22Rv1 (cell line): ENCODE measurements around the gene ZNF549.

Experiments
- ZFX ChIP-seq: fragments of 450-650 bp; IDR thresholded peaks from 2 replicates; pipeline ENCODE4 v1.6.1; 2017; ENCODE audit warnings: antibody characterized with exemption, borderline replicate concordance
- TF ChIP-seq, protein P1 (sequence below): fragments of 450-650 bp; IDR thresholded peaks from 2 replicates; pipeline ENCODE4 v1.5.1; 2017; ENCODE audit warnings: mild to moderate bottlenecking

DNA sequence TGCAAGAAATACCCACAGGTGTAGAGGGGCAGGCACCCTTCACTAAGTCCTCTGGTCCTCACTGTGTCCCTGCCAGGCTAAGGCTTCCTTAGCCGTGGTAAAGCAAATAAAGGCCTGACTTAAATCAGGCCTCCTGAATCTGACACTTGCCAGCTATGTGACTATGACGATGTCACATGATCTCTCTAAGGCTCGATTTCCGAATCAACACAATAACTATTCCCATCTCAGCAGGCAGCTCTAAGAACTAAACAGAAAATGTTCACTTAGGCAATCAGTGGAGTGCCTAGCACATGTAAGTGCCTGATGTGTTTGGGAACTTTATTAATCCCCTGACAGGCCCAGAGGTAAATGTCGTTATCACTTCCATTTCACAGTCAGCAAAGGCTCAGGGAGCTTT, 30.5 kb downstream of the ZNF549 start:
- TF ChIP-seq, protein P1, sequence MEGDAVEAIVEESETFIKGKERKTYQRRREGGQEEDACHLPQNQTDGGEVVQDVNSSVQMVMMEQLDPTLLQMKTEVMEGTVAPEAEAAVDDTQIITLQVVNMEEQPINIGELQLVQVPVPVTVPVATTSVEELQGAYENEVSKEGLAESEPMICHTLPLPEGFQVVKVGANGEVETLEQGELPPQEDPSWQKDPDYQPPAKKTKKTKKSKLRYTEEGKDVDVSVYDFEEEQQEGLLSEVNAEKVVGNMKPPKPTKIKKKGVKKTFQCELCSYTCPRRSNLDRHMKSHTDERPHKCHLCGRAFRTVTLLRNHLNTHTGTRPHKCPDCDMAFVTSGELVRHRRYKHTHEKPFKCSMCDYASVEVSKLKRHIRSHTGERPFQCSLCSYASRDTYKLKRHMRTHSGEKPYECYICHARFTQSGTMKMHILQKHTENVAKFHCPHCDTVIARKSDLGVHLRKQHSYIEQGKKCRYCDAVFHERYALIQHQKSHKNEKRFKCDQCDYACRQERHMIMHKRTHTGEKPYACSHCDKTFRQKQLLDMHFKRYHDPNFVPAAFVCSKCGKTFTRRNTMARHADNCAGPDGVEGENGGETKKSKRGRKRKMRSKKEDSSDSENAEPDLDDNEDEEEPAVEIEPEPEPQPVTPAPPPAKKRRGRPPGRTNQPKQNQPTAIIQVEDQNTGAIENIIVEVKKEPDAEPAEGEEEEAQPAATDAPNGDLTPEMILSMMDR = no peak
- no peak for TF ChIP-seq ZFX
